OCI-LY1 (cell line): Measurements from ENCODE around the gene DIAPH1.

Experiments
- H2AFZ ChIP-seq: fragments of 200-600 bp; sonication (generic), shearing (Covaris generic); 2 replicates; pipeline ENCODE4 v1.6.0; 2014; ENCODE audit warnings: antibody characterized with exemption, mild to moderate bottlenecking, low read length
- H3F3A ChIP-seq: fragments of 200-600 bp; sonication (generic), shearing (Covaris generic); 2 replicates; pipeline ENCODE4 v1.6.0; 2014; ENCODE audit warnings: mild to moderate bottlenecking, antibody characterized with exemption, low read length, moderate library complexity; ENCODE audit not compliant: insufficient read depth
- H3K27ac ChIP-seq: fragments of 200-600 bp; sonication (generic); 2 replicates; pipeline ENCODE4 v1.5.1; 2014; ENCODE audit warnings: low read length, mixed run types, mild to moderate bottlenecking, low read depth; ENCODE audit not compliant: poor library complexity, severe bottlenecking
- H3K27me3 ChIP-seq: fragments of 200-600 bp; sonication (generic); 2 replicates; pipeline ENCODE4 v1.6.0; 2014; ENCODE audit warnings: antibody characterized with exemption, mild to moderate bottlenecking, low read length, moderate library complexity; ENCODE audit not compliant: insufficient read depth
- H3K36me3 ChIP-seq: fragments of 200-600 bp; sonication (generic); 2 replicates; pipeline ENCODE4 v1.6.1; 2014; ENCODE audit warnings: mild to moderate bottlenecking, antibody characterized with exemption, low read length, moderate library complexity, mixed read lengths; ENCODE audit not compliant: insufficient read depth
- H3K4me1 ChIP-seq: fragments of 200-600 bp; sonication (generic); 2 replicates; pipeline ENCODE4 v1.5.1; 2014; ENCODE audit warnings: mild to moderate bottlenecking, low read length, moderate library complexity; ENCODE audit not compliant: insufficient read depth, severe bottlenecking
- H3K4me2 ChIP-seq: fragments of 200-600 bp; sonication (generic), shearing (Covaris generic); 2 replicates; pipeline ENCODE4 v1.6.1; 2014; ENCODE audit warnings: low read length
- H3K4me3 ChIP-seq: fragments of 200-600 bp; sonication (generic); 2 replicates; pipeline ENCODE4 v1.5.1; 2014; ENCODE audit warnings: low read length, low read depth, mild to moderate bottlenecking, mixed read lengths; ENCODE audit not compliant: poor library complexity, severe bottlenecking
- H3K79me2 ChIP-seq: fragments of 200-600 bp; shearing (Covaris generic); 2 replicates; pipeline ENCODE4 v1.6.1; 2016; ENCODE audit warnings: mixed run types, low read length, mixed read lengths; ENCODE audit not compliant: insufficient read depth
- H3K9ac ChIP-seq: fragments of 200-600 bp; sonication (generic), shearing (Covaris generic); 2 replicates; pipeline ENCODE4 v1.6.1; 2014; ENCODE audit warnings: mild to moderate bottlenecking, low read length, mixed read lengths
- H3K9me2 ChIP-seq: fragments of 200-600 bp; sonication (generic), shearing (Covaris generic); 2 replicates; pipeline ENCODE4 v1.6.1; 2014; ENCODE audit warnings: low read depth, mild to moderate bottlenecking, low read length, mixed read lengths
- H3K9me3 ChIP-seq: fragments of 200-600 bp; shearing (Covaris generic); 2 replicates; pipeline ENCODE4 v1.6.1; 2014; ENCODE audit warnings: low read length, mixed read lengths
- H4K20me1 ChIP-seq: fragments of 200-600 bp; sonication (generic), shearing (Covaris generic); 2 replicates; pipeline ENCODE4 v1.6.0; 2016; ENCODE audit warnings: mild to moderate bottlenecking, low read length; ENCODE audit not compliant: insufficient read depth
- CTCF ChIP-seq: fragments of 200-600 bp; sonication (generic), shearing (Covaris generic); IDR thresholded peaks from 2 replicates; pipeline ENCODE4 v1.5.1; 2017; ENCODE audit warnings: mild to moderate bottlenecking, antibody characterized with exemption, low read length, moderate library complexity, mixed read lengths
- EZH2 ChIP-seq: fragments of 200-600 bp; sonication (generic), shearing (Covaris generic); IDR thresholded peaks from 2 replicates; pipeline ENCODE4 v1.8.0; 2017; ENCODE audit warnings: borderline replicate concordance, mixed run types, mild to moderate bottlenecking, antibody characterized with exemption, low read length, moderate library complexity, mixed read lengths

The DIAPH1 gene

GRCh38 chr5:141517312-141517711 lies 101.5 kb downstream of the DIAPH1 start:
- no peaks in the 10 kb centered on the region for H3K9me3 ChIP-seq
- no peaks in the 10 kb centered on the region for H3K27me3 ChIP-seq
- H3K9ac ChIP-seq: no peak overlapping the region
- no peak overlapping the region for H3K4me3 ChIP-seq
- H3K27ac ChIP-seq: peak overlapping the region; percentile 90
- no peak overlapping the region for H3K4me2 ChIP-seq
- no peaks in the 10 kb centered on the region for H3F3A ChIP-seq
- H3K79me2 ChIP-seq: no peaks in the 10 kb centered on the region
- peaks cover 45% of the 10 kb centered on the region for H3K36me3 ChIP-seq
- TF ChIP-seq CTCF: no peak
- TF ChIP-seq EZH2: no peak
- no peaks in the 10 kb centered on the region for H3K9me2 ChIP-seq
- no peaks in the 10 kb centered on the region for H4K20me1 ChIP-seq
- H2AFZ ChIP-seq: no peak overlapping the region
- H3K4me1 ChIP-seq: peaks cover 40% of the 10 kb centered on the region

- no peak overlapping the region for H3K9ac ChIP-seq
- no peaks in the 10 kb centered on the region for H3K27me3 ChIP-seq
- peaks cover 39% of the 10 kb centered on the region for H3K36me3 ChIP-seq
- no peaks in the 10 kb centered on the region for H3K79me2 ChIP-seq
- H4K20me1 ChIP-seq: no peaks in the 10 kb centered on the region
- peaks cover 46% of the 10 kb centered on the region for H3K4me1 ChIP-seq
- H2AFZ ChIP-seq: no peak overlapping the region
- H3K4me3 ChIP-seq: no peak overlapping the region
- no peak overlapping the region for H3K4me2 ChIP-seq
- no peaks in the 10 kb centered on the region for H3K9me2 ChIP-seq
- H3K9me3 ChIP-seq: no peaks in the 10 kb centered on the region
- no peak for TF ChIP-seq EZH2
- TF ChIP-seq CTCF: no peak
- H3F3A ChIP-seq: no peaks in the 10 kb centered on the region
- peak overlapping the region; percentile 90 for H3K27ac ChIP-seq
These were observed 102.2 kb downstream of the DIAPH1 start for GRCh38 chr5:141516672-141517025.

GRCh38 chr5:141515946-141516671 lies 102.7 kb downstream of the DIAPH1 start:
- no peaks in the 10 kb centered on the region for H3K9me3 ChIP-seq
- H3K4me3 ChIP-seq: no peak overlapping the region
- no peaks in the 10 kb centered on the region for H3F3A ChIP-seq
- H3K4me2 ChIP-seq: no peak overlapping the region
- H3K4me1 ChIP-seq: peaks cover 52% of the 10 kb centered on the region
- H4K20me1 ChIP-seq: no peaks in the 10 kb centered on the region
- no peak overlapping the region; the same call in 1 of the 2 replicates for H3K9ac ChIP-seq
- no peaks in the 10 kb centered on the region for H3K27me3 ChIP-seq
- no peak for TF ChIP-seq EZH2
- no peak for TF ChIP-seq CTCF
- no peaks in the 10 kb centered on the region for H3K79me2 ChIP-seq
- H3K9me2 ChIP-seq: no peaks in the 10 kb centered on the region
- H3K36me3 ChIP-seq: peaks cover 33% of the 10 kb centered on the region
- peak overlapping the region; percentile 90 for H3K27ac ChIP-seq
- H2AFZ ChIP-seq: no peak overlapping the region
